SK-N-SH treated with all-trans-retinoic acid at 6 μM for 48 hours (cell line): ENCODE measurements around the gene CAMTA2.

Experiments used
- ATAC-seq: fragments of 200-7000 bp; cut with Tn5 transposase; 3 replicates; pipeline ENCODE4 v1.9.1; 2020; ENCODE audit warnings: mild to moderate bottlenecking, moderate library complexity
- ARNTL ChIP-seq: fragments of 450-650 bp; formaldehyde crosslinking; IDR thresholded peaks from 2 replicates; pipeline ENCODE4 v1.5.0; 2020; ENCODE audit warnings: low read depth, mild to moderate bottlenecking, moderate library complexity, borderline replicate concordance
- BACH2 ChIP-seq: fragments of 250-450 bp; sonication (Bioruptor Pico); IDR thresholded peaks from 2 replicates; pipeline ENCODE4 v1.9.0; 2021; ENCODE audit warnings: mild to moderate bottlenecking, borderline replicate concordance
- CSDC2 ChIP-seq: fragments of 250-450 bp; sonication (Bioruptor Pico); IDR thresholded peaks from 2 replicates; pipeline ENCODE4 v1.5.0; 2020; ENCODE audit warnings: mild to moderate bottlenecking, moderate library complexity
- ESRRG ChIP-seq: fragments of 250-450 bp; sonication (Bioruptor Pico); IDR thresholded peaks from 2 replicates; pipeline ENCODE4 v1.6.1; 2021; ENCODE audit warnings: mild to moderate bottlenecking
- GLIS3 ChIP-seq: fragments of 250-450 bp; sonication (Bioruptor Pico); IDR thresholded peaks from 2 replicates; pipeline ENCODE4 v1.5.0; 2020; ENCODE audit warnings: mild to moderate bottlenecking, moderate library complexity
- ISL1 ChIP-seq: fragments of 250-450 bp; sonication (Bioruptor Pico); IDR thresholded peaks from 2 replicates; pipeline ENCODE4 v2.1.2; 2022; ENCODE audit warnings: mild to moderate bottlenecking, moderate library complexity
- OSR1 ChIP-seq: fragments of 250-450 bp; sonication (Bioruptor Pico); IDR thresholded peaks from 2 replicates; pipeline ENCODE4 v1.8.0; 2022; ENCODE audit warnings: moderate library complexity, mild to moderate bottlenecking, inconsistent platforms
- POU6F1 ChIP-seq: fragments of 250-450 bp; sonication (Bioruptor Pico); IDR thresholded peaks from 2 replicates; pipeline ENCODE4 v1.8.0; 2021; ENCODE audit warnings: low read depth, mild to moderate bottlenecking, moderate library complexity, borderline replicate concordance
- PPARA ChIP-seq: fragments of 250-450 bp; sonication (Bioruptor Pico); IDR thresholded peaks from 2 replicates; pipeline ENCODE4 v1.5.0; 2020; ENCODE audit warnings: mild to moderate bottlenecking, borderline replicate concordance
- RARB ChIP-seq: fragments of 250-450 bp; sonication (Bioruptor Pico); IDR thresholded peaks from 2 replicates; pipeline ENCODE4 v1.8.0; 2021; ENCODE audit warnings: mild to moderate bottlenecking, moderate library complexity
- SNAI2 ChIP-seq: fragments of 250-450 bp; sonication (Bioruptor Pico); IDR thresholded peaks from 2 replicates; pipeline ENCODE4 v1.5.0; 2020; ENCODE audit warnings: mild to moderate bottlenecking, moderate library complexity
- TOX ChIP-seq: fragments of 250-450 bp; sonication (Bioruptor Pico); IDR thresholded peaks from 2 replicates; pipeline ENCODE4 v1.8.0; 2021; ENCODE audit warnings: mild to moderate bottlenecking, moderate library complexity, borderline replicate concordance
- TSHZ2 ChIP-seq: fragments of 250-450 bp; sonication (Bioruptor Pico); IDR thresholded peaks from 2 replicates; pipeline ENCODE4 v1.5.0; 2020; ENCODE audit warnings: mild to moderate bottlenecking, moderate library complexity
- ZC3H10 ChIP-seq: fragments of 250-450 bp; sonication (Bioruptor Pico); IDR thresholded peaks from 2 replicates; pipeline ENCODE4 v1.5.1; 2021; ENCODE audit warnings: mild to moderate bottlenecking, moderate library complexity
- ZFP3 ChIP-seq: fragments of 250-450 bp; sonication (Bioruptor Pico); IDR thresholded peaks from 2 replicates; pipeline ENCODE4 v1.5.0; 2020; ENCODE audit warnings: mild to moderate bottlenecking, moderate library complexity
- ZFP30 ChIP-seq: fragments of 450-650 bp; formaldehyde crosslinking; IDR thresholded peaks from 2 replicates; pipeline ENCODE4 v1.5.0; 2022; ENCODE audit warnings: mild to moderate bottlenecking, moderate library complexity
- ZNF565 ChIP-seq: fragments of 450-650 bp; formaldehyde crosslinking; conservative IDR thresholded peaks from 2 replicates; pipeline ENCODE4 v1.5.0; 2020; ENCODE audit warnings: low read depth, mild to moderate bottlenecking, moderate library complexity
- ZNF8 ChIP-seq: fragments of 450-650 bp; formaldehyde crosslinking; IDR thresholded peaks from 2 replicates; pipeline ENCODE4 v1.5.0; 2020; ENCODE audit warnings: mild to moderate bottlenecking, moderate library complexity
- TF ChIP-seq, protein P1 (sequence below): fragments of 250-450 bp; sonication (Bioruptor Pico); IDR thresholded peaks from 2 replicates; pipeline ENCODE4 v1.5.1; 2020; ENCODE audit warnings: low read depth, mild to moderate bottlenecking, moderate library complexity
- TF ChIP-seq, protein P2 (sequence below): fragments of 250-450 bp; sonication (Bioruptor Pico); IDR thresholded peaks from 2 replicates; pipeline ENCODE4 v1.5.1; 2021; ENCODE audit warnings: mild to moderate bottlenecking, moderate library complexity
- TF ChIP-seq, protein P3 (sequence below): fragments of 250-450 bp; sonication (Bioruptor Pico); IDR thresholded peaks from 2 replicates; pipeline ENCODE4 v1.8.0; 2020; ENCODE audit warnings: mild to moderate bottlenecking, moderate library complexity, borderline replicate concordance

Gene CAMTA2

DNA sequence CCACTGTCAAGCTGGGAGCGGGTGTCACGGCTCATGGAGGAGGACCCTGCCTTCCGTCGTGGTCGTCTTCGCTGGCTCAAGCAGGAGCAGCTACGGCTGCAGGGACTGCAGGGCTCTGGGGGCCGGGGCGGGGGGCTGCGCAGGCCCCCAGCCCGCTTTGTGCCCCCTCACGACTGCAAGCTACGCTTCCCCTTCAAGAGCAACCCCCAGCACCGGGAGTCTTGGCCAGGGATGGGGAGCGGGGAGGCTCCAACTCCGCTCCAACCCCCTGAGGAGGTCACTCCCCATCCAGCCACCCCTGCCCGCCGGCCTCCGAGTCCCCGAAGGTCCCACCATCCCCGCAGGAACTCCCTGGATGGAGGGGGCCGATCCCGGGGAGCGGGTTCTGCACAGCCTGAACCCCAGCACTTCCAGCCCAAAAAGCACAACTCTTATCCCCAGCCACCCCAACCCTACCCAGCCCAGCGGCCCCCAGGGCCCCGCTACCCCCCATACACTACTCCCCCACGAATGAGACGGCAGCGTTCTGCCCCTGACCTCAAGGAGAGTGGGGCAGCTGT, 36.2 kb upstream of the CAMTA2 start:
- no peak for ATAC-seq
- TF ChIP-seq, protein P1, sequence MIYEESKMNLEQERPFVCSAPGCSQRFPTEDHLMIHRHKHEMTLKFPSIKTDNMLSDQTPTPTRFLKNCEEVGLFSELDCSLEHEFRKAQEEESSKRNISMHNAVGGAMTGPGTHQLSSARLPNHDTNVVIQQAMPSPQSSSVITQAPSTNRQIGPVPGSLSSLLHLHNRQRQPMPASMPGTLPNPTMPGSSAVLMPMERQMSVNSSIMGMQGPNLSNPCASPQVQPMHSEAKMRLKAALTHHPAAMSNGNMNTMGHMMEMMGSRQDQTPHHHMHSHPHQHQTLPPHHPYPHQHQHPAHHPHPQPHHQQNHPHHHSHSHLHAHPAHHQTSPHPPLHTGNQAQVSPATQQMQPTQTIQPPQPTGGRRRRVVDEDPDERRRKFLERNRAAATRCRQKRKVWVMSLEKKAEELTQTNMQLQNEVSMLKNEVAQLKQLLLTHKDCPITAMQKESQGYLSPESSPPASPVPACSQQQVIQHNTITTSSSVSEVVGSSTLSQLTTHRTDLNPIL (CRISPR knock-in tag), result no peak
- TF ChIP-seq RARB (CRISPR knock-in tag), result no peak
- TF ChIP-seq ZC3H10 (CRISPR knock-in tag), result no peak
- TF ChIP-seq, protein P2, sequence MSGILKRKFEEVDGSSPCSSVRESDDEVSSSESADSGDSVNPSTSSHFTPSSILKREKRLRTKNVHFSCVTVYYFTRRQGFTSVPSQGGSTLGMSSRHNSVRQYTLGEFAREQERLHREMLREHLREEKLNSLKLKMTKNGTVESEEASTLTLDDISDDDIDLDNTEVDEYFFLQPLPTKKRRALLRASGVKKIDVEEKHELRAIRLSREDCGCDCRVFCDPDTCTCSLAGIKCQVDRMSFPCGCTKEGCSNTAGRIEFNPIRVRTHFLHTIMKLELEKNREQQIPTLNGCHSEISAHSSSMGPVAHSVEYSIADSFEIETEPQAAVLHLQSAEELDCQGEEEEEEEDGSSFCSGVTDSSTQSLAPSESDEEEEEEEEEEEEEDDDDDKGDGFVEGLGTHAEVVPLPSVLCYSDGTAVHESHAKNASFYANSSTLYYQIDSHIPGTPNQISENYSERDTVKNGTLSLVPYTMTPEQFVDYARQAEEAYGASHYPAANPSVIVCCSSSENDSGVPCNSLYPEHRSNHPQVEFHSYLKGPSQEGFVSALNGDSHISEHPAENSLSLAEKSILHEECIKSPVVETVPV (CRISPR knock-in tag), result no peak
- no peak for TF ChIP-seq TOX (CRISPR knock-in tag)
- no peak for TF ChIP-seq TSHZ2 (CRISPR knock-in tag)
- no peak for TF ChIP-seq GLIS3
- TF ChIP-seq, protein P3, sequence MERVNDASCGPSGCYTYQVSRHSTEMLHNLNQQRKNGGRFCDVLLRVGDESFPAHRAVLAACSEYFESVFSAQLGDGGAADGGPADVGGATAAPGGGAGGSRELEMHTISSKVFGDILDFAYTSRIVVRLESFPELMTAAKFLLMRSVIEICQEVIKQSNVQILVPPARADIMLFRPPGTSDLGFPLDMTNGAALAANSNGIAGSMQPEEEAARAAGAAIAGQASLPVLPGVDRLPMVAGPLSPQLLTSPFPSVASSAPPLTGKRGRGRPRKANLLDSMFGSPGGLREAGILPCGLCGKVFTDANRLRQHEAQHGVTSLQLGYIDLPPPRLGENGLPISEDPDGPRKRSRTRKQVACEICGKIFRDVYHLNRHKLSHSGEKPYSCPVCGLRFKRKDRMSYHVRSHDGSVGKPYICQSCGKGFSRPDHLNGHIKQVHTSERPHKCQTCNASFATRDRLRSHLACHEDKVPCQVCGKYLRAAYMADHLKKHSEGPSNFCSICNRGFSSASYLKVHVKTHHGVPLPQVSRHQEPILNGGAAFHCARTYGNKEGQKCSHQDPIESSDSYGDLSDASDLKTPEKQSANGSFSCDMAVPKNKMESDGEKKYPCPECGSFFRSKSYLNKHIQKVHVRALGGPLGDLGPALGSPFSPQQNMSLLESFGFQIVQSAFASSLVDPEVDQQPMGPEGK (CRISPR knock-in tag), result no peak
- no peak for TF ChIP-seq ESRRG (CRISPR knock-in tag)
- no peak for TF ChIP-seq BACH2 (CRISPR knock-in tag)
- no peak for TF ChIP-seq PPARA (CRISPR knock-in tag)
- TF ChIP-seq ARNTL, result no peak
- no peak for TF ChIP-seq ISL1
- TF ChIP-seq SNAI2 (CRISPR knock-in tag), result no peak
- TF ChIP-seq OSR1 (CRISPR knock-in tag), result no peak
- TF ChIP-seq ZNF565 (CRISPR knock-in tag), result no peak
- TF ChIP-seq POU6F1, result no peak
- no peak for TF ChIP-seq ZNF8 (CRISPR knock-in tag)

- TF ChIP-seq ARNTL, result no peak
- TF ChIP-seq TOX (CRISPR knock-in tag), result no peak
- no peak for TF ChIP-seq ZFP3 (CRISPR knock-in tag)
- TF ChIP-seq CSDC2 (CRISPR knock-in tag), result no peak
- TF ChIP-seq ZNF8 (CRISPR knock-in tag), result no peak
- TF ChIP-seq, protein P3 (CRISPR knock-in tag), result no peak
- TF ChIP-seq SNAI2 (CRISPR knock-in tag), result no peak
- no peak for TF ChIP-seq ZFP30 (CRISPR knock-in tag)
- TF ChIP-seq ESRRG (CRISPR knock-in tag), result no peak
- no peak for TF ChIP-seq POU6F1
- no peak for TF ChIP-seq OSR1 (CRISPR knock-in tag)
- TF ChIP-seq, protein P2 (CRISPR knock-in tag), result no peak
- no peak for TF ChIP-seq ZC3H10 (CRISPR knock-in tag)
- ATAC-seq, result no peak
These were observed 34.8 kb upstream of the CAMTA2 start for GRCh38 chr17:5022171-5022711.
